ENCODE results near the gene NRTN.

The NRTN gene

GRCh38 chr19:5814852-5815246 is 10.0 kb downstream of the NRTN start:
- no peak overlapping the region for H3K4me3 Mint-ChIP-seq
- H3K9me3 Mint-ChIP-seq, result no peaks in the 10 kb centered on the region
- no peak for DNase-seq
- H3K27me3 Mint-ChIP-seq, result peaks cover 25% of the 10 kb centered on the region
- H3K36me3 Mint-ChIP-seq, result no peaks in the 10 kb centered on the region
- CTCF ChIA-PET, result no interaction called here
- no peak overlapping the region for H3K27ac Mint-ChIP-seq
- H3K4me1 Mint-ChIP-seq, result no peaks in the 10 kb centered on the region

DNA sequence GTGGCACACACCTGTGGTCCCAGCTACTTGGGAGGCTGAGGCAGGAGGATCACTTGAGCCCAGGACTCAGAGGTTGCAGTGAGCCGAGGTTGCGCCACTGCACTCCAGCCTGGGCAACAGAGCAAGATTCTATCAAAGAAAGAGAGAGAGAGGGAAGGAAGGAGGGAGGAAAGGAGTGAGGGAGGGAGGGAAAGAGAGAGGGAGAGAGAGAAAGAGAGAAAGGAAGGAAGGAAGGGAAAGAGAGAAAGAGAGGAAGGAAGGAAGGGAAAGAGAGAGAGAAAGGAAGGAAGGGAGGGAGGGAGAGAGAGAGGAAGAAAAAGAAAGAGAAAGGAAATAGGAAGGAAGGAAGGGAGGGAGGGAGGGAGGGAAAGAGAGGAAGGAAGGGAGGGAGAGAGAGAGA is 12.4 kb downstream of the NRTN start:
- no peak overlapping the region for H3K4me3 Mint-ChIP-seq

GRCh38 chr19:5818594-5818993 is 13.7 kb downstream of the NRTN start:
- CTCF ChIA-PET, result interaction anchor here (0.6 kb wide), 1 partner anchor 356 kb away, joined by 5 read pairs; no protein-coding TSS in a partner anchor
- H3K27me3 Mint-ChIP-seq, result peaks cover 30% of the 10 kb centered on the region

More for the DNA sequence above, 12.4 kb downstream of the NRTN start:
- no peak overlapping the region for H3K27ac Mint-ChIP-seq
- H3K27me3 Mint-ChIP-seq, result peaks cover 30% of the 10 kb centered on the region
- H3K36me3 Mint-ChIP-seq, result no peaks in the 10 kb centered on the region
- no peaks in the 10 kb centered on the region for H3K9me3 Mint-ChIP-seq
- DNase-seq, result no peak
- CTCF ChIA-PET, result no interaction called here
- no peaks in the 10 kb centered on the region for H3K4me1 Mint-ChIP-seq

DNA sequence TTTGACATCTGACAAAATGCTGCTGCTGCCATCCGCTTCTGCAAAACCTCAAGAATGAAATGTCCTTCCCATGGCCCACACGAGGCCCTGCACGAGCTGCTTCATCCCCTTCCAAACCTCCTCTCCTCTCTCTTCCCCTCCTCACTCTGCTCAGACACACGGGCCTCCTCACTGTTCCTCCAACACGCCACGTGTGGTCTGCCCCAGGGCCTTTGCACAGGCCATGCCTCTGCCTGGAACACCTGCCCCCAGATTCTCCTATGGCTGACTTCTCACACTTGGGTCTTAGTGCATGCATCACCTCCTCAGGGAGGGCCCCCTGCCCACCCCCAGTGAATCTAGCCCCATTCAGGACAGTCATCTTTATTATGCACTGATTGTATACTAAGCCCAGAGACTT is 15.9 kb downstream of the NRTN start:
- no peak for DNase-seq
- Mint-ChIP-seq H3K27me3 (peaks cover 24% of the 10 kb centered on the region), H3K27ac (peak overlapping the region; percentile 29), H3K36me3 (no peaks in the 10 kb centered on the region), H3K4me3 (no peak overlapping the region), H3K4me1 (no peaks in the 10 kb centered on the region), H3K9me3 (no peaks in the 10 kb centered on the region)
- CTCF ChIA-PET, result interaction anchor here (1.4 kb wide), 1 partner anchor 17 kb away, joined by 5 read pairs; no protein-coding TSS in a partner anchor

More at GRCh38 chr19:5818594-5818993, 13.7 kb downstream of the NRTN start:
- no peak for DNase-seq
- H3K4me3 Mint-ChIP-seq, result no peak overlapping the region
- no peak overlapping the region for H3K27ac Mint-ChIP-seq
- no peaks in the 10 kb centered on the region for H3K4me1 Mint-ChIP-seq
- no peaks in the 10 kb centered on the region for H3K9me3 Mint-ChIP-seq
- no peaks in the 10 kb centered on the region for H3K36me3 Mint-ChIP-seq

DNA sequence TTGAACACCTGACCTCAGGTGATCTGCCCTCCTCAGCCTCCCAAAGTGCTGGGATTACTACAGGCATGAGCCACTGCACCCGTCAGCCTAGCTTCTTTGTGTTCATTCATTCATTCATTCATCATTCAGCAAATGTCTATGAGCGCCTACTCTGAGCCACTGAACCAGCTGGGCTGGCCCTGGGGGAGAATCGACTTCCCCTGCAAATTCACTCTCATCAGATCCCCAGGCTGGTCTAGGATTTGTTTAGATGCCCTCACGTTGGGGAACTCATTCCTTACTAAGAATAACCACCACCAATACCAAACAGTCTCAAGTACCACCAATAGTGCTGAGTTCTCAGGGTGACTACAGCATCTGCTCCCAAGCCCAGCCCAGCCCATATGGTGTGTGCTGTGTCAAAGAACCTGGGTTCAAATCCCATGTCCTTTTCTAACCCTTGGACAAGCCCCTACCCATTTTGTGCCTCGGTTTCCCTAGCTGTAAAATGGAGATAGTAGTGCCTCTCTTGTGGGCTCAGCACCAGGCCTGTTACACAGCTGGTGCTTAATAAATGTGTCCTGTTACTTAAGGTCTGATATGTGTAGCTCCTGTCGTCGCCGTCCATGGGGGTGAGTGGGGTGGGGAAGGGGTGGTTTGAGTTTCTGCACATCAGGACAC is 16.8 kb downstream of the NRTN start:
- H3K9me3 Mint-ChIP-seq, result no peaks in the 10 kb centered on the region
- H3K27me3 Mint-ChIP-seq, result peaks cover 18% of the 10 kb centered on the region
- H3K27ac Mint-ChIP-seq, result no peak overlapping the region
- no peaks in the 10 kb centered on the region for H3K36me3 Mint-ChIP-seq
- peaks cover 3% of the 10 kb centered on the region for H3K4me1 Mint-ChIP-seq
- CTCF ChIA-PET, result interaction anchor here (0.6 to 1.6 kb wide), 3 partner anchors 18 to 683 kb away, joined by 3 to 5 read pairs (median 4); no protein-coding TSS in a partner anchor
- DNase-seq, result no peak
- no peak overlapping the region for H3K4me3 Mint-ChIP-seq

- Mint-ChIP-seq H3K27me3 (peaks cover 12% of the 10 kb centered on the region), H3K9me3 (no peaks in the 10 kb centered on the region), H3K4me1 (peaks cover 10% of the 10 kb centered on the region), H3K4me3 (no peak overlapping the region), H3K36me3 (no peaks in the 10 kb centered on the region), H3K27ac (no peak overlapping the region)
- CTCF ChIA-PET, result interaction anchor here (0.6 to 2.1 kb wide), 3 partner anchors 18 to 683 kb away, joined by 3 to 8 read pairs (median 4); partner anchors contain the start of gene NRTN
- DNase-seq, result no peak
Measured at GRCh38 chr19:5822181-5822844, 17.4 kb downstream of the NRTN start.

DNA sequence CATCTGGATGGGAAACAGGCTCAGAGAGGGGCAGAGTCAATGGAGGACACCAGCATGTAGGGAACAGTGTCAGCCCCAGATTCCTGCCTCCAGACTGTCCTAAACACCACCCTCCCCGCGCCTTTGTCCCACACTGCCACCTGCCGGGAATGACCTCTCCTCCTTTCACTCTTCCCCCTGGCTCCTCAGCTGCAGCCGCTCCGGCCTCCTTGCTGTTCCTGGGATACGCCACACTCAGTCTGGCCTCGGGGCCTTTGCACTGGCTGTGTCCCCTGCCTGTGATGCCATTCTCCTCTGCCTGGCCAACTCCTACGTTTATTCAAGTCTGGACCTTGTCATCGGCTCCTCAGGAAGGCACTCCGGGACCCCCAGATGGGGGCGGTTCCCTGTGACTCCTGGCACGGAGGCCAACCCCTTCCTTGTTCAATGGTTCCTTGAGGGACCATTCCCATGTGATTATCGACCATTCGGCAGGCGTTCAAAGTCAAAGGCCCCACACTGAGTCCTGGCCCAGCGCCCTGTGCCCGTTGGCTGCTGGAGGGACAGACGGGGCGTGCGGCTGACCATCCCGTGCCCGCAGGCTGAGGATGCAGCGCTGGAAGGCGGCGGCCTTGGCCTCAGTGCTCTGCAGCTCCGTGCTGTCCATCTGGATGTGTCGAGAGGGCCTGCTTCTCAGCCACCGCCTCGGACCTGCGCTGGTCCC is 18.9 kb downstream of the NRTN start:
- CTCF ChIA-PET, result interaction anchor here (2.1 kb wide), 1 partner anchor 19 kb away, joined by 8 read pairs; the partner anchor contains the start of gene NRTN
- H3K27ac Mint-ChIP-seq, result no peak overlapping the region

GRCh38 chr19:5824751-5825150 is 19.9 kb downstream of the NRTN start:
- Mint-ChIP-seq H3K27me3 (peaks cover 10% of the 10 kb centered on the region), H3K36me3 (peaks cover 2% of the 10 kb centered on the region), H3K27ac (no peak overlapping the region), H3K4me3 (no peak overlapping the region), H3K9me3 (no peaks in the 10 kb centered on the region), H3K4me1 (peaks cover 15% of the 10 kb centered on the region)
- CTCF ChIA-PET, result interaction anchor here (2.1 kb wide), 1 partner anchor 21 kb away, joined by 8 read pairs; the partner anchor contains the start of gene NRTN
- DNase-seq, result no peak

More for the DNA sequence above, 18.9 kb downstream of the NRTN start:
- Mint-ChIP-seq H3K36me3 (peaks cover 2% of the 10 kb centered on the region), H3K4me1 (peaks cover 14% of the 10 kb centered on the region), H3K4me3 (no peak overlapping the region), H3K27me3 (peaks cover 9% of the 10 kb centered on the region), H3K9me3 (no peaks in the 10 kb centered on the region)
- DNase-seq, result no peak

GRCh38 chr19:5825178-5825577 is 20.3 kb downstream of the NRTN start:
- DNase-seq, result no peak
- Mint-ChIP-seq H3K27me3 (peaks cover 14% of the 10 kb centered on the region), H3K4me3 (no peak overlapping the region), H3K36me3 (peaks cover 2% of the 10 kb centered on the region), H3K4me1 (peaks cover 17% of the 10 kb centered on the region), H3K27ac (no peak overlapping the region), H3K9me3 (no peaks in the 10 kb centered on the region)
- CTCF ChIA-PET, result no interaction called here

DNA sequence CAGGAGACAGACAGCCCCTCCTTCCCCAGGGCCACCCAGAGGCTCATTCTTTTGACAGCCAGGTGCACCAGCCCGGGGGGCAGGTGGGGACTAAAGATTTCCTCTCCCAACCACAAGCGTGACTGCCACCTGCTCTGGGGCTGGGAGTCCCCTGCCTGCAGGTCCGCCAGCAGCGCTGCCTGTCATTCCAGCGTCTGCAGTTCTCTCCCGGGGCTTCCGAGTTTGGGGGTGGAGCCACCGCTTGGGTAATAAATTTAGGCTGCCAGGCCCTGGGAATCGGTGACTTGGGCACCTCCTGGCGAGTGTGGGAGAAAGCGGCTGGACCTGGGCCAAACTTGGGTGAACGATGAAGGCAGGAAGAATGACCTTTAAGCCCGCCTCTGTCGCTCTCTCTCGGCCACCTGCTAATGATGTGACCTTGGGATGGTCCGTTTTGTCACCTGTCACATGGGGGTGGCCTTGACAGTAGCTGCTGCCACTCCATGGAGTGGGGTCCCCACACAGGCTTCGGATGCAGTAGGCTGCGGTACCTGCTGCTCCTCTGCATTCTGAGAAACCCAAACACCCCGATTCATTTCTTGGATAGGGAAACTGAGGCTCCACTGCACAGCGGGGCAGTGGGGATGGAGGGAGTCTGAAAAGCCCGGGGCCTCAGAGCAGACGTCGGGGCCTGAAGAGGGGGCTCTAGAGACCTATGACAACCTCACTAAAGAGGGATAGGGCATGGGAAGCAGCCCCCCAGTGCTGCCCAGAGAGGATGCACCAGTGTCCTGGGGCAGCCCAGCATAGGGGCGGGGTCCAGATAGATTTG is 21.9 kb downstream of the NRTN start:
- peak overlapping the region; percentile 99 for H3K4me3 Mint-ChIP-seq
- H3K27me3 Mint-ChIP-seq, result peaks cover 14% of the 10 kb centered on the region
- H3K36me3 Mint-ChIP-seq, result peaks cover 2% of the 10 kb centered on the region
- H3K4me1 Mint-ChIP-seq, result peaks cover 18% of the 10 kb centered on the region
- H3K9me3 Mint-ChIP-seq, result no peaks in the 10 kb centered on the region
- H3K27ac Mint-ChIP-seq, result peak overlapping the region; percentile 90
- CTCF ChIA-PET, result interaction anchor here (0.7 to 3.1 kb wide), 3 partner anchors 20 to 139 kb away, joined by 3 to 29 read pairs (median 6); partner anchors contain the start of gene NRTN
- DNase-seq, result peak; percentile 35

DNA sequence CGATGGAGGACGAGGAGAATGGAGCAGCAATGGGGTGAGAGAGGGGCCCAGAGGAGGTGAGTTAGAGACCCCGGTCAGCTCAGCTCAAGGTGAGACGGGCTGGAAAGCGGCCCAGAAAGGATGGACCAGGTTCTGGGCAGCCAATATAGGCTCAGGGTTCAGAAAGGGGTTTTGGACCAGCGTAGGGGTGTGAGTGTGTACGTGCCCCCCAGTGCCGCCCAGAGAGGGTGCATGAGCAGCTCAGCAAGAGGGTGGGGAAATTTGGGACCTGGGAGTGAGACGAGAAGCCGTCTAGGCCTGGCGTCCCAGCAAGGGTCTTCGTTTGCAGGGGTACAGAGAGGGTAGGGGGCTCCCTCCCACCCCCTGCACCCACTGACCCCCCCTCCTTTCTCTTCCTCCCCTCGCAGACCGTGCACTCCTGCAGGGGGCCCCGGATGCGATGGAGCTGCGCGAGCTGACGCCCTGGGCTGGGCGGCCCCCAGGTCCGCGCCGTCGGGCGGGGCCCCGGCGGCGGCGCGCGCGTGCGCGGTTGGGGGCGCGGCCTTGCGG is 22.5 kb downstream of the NRTN start:
- Mint-ChIP-seq H3K4me3 (peak overlapping the region; percentile 99), H3K27ac (peak overlapping the region; percentile 90), H3K9me3 (no peaks in the 10 kb centered on the region), H3K27me3 (peaks cover 20% of the 10 kb centered on the region), H3K4me1 (peaks cover 18% of the 10 kb centered on the region), H3K36me3 (peaks cover 2% of the 10 kb centered on the region)
- CTCF ChIA-PET, result interaction anchor here (0.7 to 3.1 kb wide), 5 partner anchors 12 to 140 kb away, joined by 3 to 29 read pairs (median 4); partner anchors contain the start of genes FUT6 and NRTN
- DNase-seq, result no peak

DNA sequence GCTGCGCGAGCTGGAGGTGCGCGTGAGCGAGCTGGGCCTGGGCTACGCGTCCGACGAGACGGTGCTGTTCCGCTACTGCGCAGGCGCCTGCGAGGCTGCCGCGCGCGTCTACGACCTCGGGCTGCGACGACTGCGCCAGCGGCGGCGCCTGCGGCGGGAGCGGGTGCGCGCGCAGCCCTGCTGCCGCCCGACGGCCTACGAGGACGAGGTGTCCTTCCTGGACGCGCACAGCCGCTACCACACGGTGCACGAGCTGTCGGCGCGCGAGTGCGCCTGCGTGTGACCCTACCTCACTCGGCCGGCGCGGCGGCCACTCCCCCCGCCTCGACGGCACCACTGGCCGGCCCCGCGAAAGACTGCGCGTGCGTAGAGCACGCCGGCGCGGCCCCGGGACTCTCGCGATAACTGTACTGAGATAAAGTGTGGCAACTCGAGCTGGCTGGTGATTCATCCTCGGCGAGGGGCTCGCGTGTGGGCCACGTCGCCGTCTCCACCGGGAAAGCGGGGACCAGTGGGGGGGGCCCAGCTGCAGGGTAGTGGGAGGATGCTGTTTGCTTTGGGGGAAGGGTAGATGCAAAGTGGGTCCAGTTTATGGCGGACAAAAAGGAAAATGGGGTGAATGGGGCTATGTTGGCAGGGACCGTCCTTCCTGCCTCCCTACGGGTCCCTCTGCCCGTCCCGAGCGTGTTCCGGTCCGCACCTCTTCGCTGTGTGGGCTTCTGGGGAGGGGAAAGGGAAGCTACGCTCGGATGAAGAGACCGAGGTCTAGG is 23.2 kb downstream of the NRTN start:
- Mint-ChIP-seq H3K4me1 (peaks cover 18% of the 10 kb centered on the region), H3K27me3 (peaks cover 24% of the 10 kb centered on the region), H3K27ac (peak overlapping the region; percentile 99), H3K9me3 (no peaks in the 10 kb centered on the region), H3K36me3 (peaks cover 2% of the 10 kb centered on the region), H3K4me3 (peak overlapping the region; percentile 99)
- DNase-seq, result peak; percentile 94
- CTCF ChIA-PET, result interaction anchor here (1.0 to 3.1 kb wide), 6 partner anchors 11 to 137 kb away, joined by 4 to 29 read pairs (median 4); partner anchors contain the start of genes FUT6 and NRTN
